Measurements from ENCODE around the gene ZNF440.

The ZNF440 gene

GRCh38 chr19:11882606-11883005 lies 68.5 kb downstream of the ZNF440 start:
- no peak for DNase-seq (ENCODE audit: low read depth, low spot score)
